Neural cell (in vitro differentiated cells): ENCODE data around the gene SLC24A3. TPM values are rescaled to one million over a fixed set of nuclear protein-coding genes. Genes with fewer than 3 reads are reported as not detected.

Experiments
- H2AFZ ChIP-seq: fragments of 200-600, 300-800 bp; sonication (generic), shearing (Covaris generic); 2 replicates; pipeline ENCODE4 v1.6.0; 2014; ENCODE audit warnings: low read depth, mild to moderate bottlenecking, antibody characterized with exemption, low read length, moderate library complexity
- H3F3A ChIP-seq: fragments of 200-600 bp; shearing (Covaris generic); 2 replicates; pipeline ENCODE4 v1.6.1; 2016; ENCODE audit warnings: mild to moderate bottlenecking, moderate library complexity, mixed read lengths, antibody characterized with exemption, low read length; ENCODE audit not compliant: insufficient read depth, poor library complexity, severe bottlenecking
- H3K27ac ChIP-seq: fragments of 200-600, 300-800 bp; sonication (generic), shearing (Covaris generic); 2 replicates; pipeline ENCODE4 v1.5.1; 2014; ENCODE audit warnings: mild to moderate bottlenecking, low read length, moderate library complexity
- H3K27me3 ChIP-seq: fragments of 300-800, 200-600 bp; sonication (generic), shearing (Covaris generic); 2 replicates; pipeline ENCODE4 v1.6.0; 2014; ENCODE audit warnings: mild to moderate bottlenecking, low read depth, low read length, moderate library complexity; ENCODE audit not compliant: insufficient read depth
- H3K36me3 ChIP-seq: fragments of 300-800, 200-600 bp; sonication (generic), shearing (Covaris generic); 2 replicates; pipeline ENCODE4 v1.5.1; 2014; ENCODE audit warnings: mild to moderate bottlenecking, antibody characterized with exemption, low read length, moderate library complexity; ENCODE audit not compliant: insufficient read depth
- H3K4me2 ChIP-seq: fragments of 300-800, 200-600 bp; sonication (generic), shearing (Covaris generic); 2 replicates; pipeline ENCODE4 v1.6.0; 2014; ENCODE audit warnings: mild to moderate bottlenecking, low read length
- H3K4me3 ChIP-seq: fragments of 300-800, 200-600 bp; sonication (generic), shearing (Covaris generic); 2 replicates; pipeline ENCODE4 v1.5.1; 2014; ENCODE audit warnings: mild to moderate bottlenecking, low read length, moderate library complexity
- H3K79me2 ChIP-seq: fragments of 200-600 bp; shearing (Covaris generic); replicated peaks from 2 replicates; pipeline ENCODE4 v1.6.0; 2014; ENCODE audit warnings: mild to moderate bottlenecking, low read length, moderate library complexity; ENCODE audit not compliant: insufficient read depth
- H3K9ac ChIP-seq: fragments of 300-800, 200-600 bp; sonication (generic), shearing (Covaris generic); 2 replicates; pipeline ENCODE4 v1.6.1; 2016; ENCODE audit warnings: mild to moderate bottlenecking, low read length, mixed read lengths
- H3K9me2 ChIP-seq: fragments of 200-600 bp; shearing (Covaris generic); 2 replicates; pipeline ENCODE4 v1.6.1; 2016; ENCODE audit warnings: mild to moderate bottlenecking, low read length, mixed read lengths; ENCODE audit not compliant: insufficient read depth
- H3K9me3 ChIP-seq: fragments of 200-600, 300-800 bp; sonication (generic), shearing (Covaris generic); 2 replicates; pipeline ENCODE4 v1.6.1; 2016; ENCODE audit warnings: mild to moderate bottlenecking, mixed run types, low read length, moderate library complexity, mixed read lengths
- H4K20me1 ChIP-seq: fragments of 200-600 bp; shearing (Covaris generic); 2 replicates; pipeline ENCODE4 v1.6.1; 2016; ENCODE audit warnings: mild to moderate bottlenecking, mixed run types; ENCODE audit not compliant: insufficient read depth
- EP300 ChIP-seq: fragments of 450-650 bp; conservative IDR thresholded peaks from 2 replicates; pipeline ENCODE4 v1.6.1; 2014; ENCODE audit warnings: antibody characterized with exemption, mild to moderate bottlenecking, moderate library complexity; ENCODE audit not compliant: poor library complexity, severe bottlenecking
- EZH2 ChIP-seq: fragments of 200-600, 300-800 bp; shearing (Covaris generic), sonication (generic); IDR thresholded peaks from 2 replicates; pipeline ENCODE4 v1.6.1; 2014; ENCODE audit warnings: antibody characterized with exemption, low read length, borderline replicate concordance, mild to moderate bottlenecking; ENCODE audit not compliant: insufficient read depth, poor library complexity, severe bottlenecking
- MXI1 ChIP-seq: fragments of 450-650 bp; conservative IDR thresholded peaks from 2 replicates; pipeline ENCODE4 v1.6.1; 2014; ENCODE audit warnings: antibody characterized with exemption, mild to moderate bottlenecking; ENCODE audit not compliant: poor library complexity, severe bottlenecking
- POLR2AphosphoS5 ChIP-seq: IDR thresholded peaks from 2 replicates; pipeline ENCODE4 v1.6.1; 2012
- RAD21 ChIP-seq: fragments of 450-650 bp; conservative IDR thresholded peaks from 2 replicates; pipeline ENCODE4 v1.6.1; 2014; ENCODE audit warnings: antibody characterized with exemption, mild to moderate bottlenecking, moderate library complexity
- SMC3 ChIP-seq: fragments of 450-650 bp; conservative IDR thresholded peaks from 2 replicates; pipeline ENCODE4 v1.6.1; 2014; ENCODE audit warnings: antibody characterized with exemption, mild to moderate bottlenecking, moderate library complexity; ENCODE audit not compliant: poor library complexity
- TAF1 ChIP-seq: IDR thresholded peaks from 2 replicates; pipeline ENCODE4 v1.6.1; 2012; ENCODE audit warnings: low read depth
- polyA plus RNA-seq: library from polyadenylated mRNA; depleted of rRNA; stranded (reverse); fragments of >200 nt; gene quantifications from 2 replicates; pipeline ENCODE4 v1.2.3, GENCODE V29; 2014
- TF ChIP-seq, protein P1 (sequence below): IDR thresholded peaks from 2 replicates; pipeline ENCODE4 v1.6.1; 2012; ENCODE audit warnings: borderline replicate concordance
- TF ChIP-seq, protein P2 (sequence below): fragments of 450-650 bp; IDR thresholded peaks from 2 replicates; pipeline ENCODE4 v1.5.1; 2014; ENCODE audit warnings: antibody characterized with exemption, mild to moderate bottlenecking, moderate library complexity; ENCODE audit not compliant: poor library complexity, severe bottlenecking

SLC24A3 gene
- polyA plus RNA-seq, 1 donor from 2014 or later = 6.5 TPM

DNA sequence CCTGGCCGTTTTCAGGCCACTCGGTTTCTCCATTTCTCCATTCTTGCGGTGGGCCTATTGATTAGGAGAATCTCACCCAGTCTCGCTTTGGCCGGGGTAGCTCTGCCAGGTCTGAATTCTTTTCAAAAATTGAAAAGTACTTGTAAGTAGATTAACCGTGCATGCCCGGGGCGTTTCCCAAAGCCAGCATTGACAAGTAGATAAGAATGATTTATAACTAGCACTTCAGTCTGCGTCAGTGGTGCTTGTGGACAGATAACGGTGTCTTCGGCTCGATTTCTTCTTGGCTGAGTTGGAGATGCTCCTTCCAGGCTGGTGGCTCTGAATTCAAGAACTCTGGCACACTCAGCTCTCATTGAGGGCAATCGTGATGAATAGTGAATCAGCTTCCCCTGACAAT, 29.0 kb downstream of the SLC24A3 start:
- no peak overlapping the region for H3K27ac ChIP-seq
- H3K9ac ChIP-seq = no peak overlapping the region
- no peaks in the 10 kb centered on the region for H3F3A ChIP-seq
- H3K9me2 ChIP-seq = no peaks in the 10 kb centered on the region
- no peak overlapping the region for H3K4me3 ChIP-seq
- no peaks in the 10 kb centered on the region for H3K27me3 ChIP-seq
- TF ChIP-seq POLR2AphosphoS5 (no peak), RAD21 (no peak), EZH2 (no peak), SMC3 (no peak), TAF1 (no peak)
- TF ChIP-seq, protein P1, sequence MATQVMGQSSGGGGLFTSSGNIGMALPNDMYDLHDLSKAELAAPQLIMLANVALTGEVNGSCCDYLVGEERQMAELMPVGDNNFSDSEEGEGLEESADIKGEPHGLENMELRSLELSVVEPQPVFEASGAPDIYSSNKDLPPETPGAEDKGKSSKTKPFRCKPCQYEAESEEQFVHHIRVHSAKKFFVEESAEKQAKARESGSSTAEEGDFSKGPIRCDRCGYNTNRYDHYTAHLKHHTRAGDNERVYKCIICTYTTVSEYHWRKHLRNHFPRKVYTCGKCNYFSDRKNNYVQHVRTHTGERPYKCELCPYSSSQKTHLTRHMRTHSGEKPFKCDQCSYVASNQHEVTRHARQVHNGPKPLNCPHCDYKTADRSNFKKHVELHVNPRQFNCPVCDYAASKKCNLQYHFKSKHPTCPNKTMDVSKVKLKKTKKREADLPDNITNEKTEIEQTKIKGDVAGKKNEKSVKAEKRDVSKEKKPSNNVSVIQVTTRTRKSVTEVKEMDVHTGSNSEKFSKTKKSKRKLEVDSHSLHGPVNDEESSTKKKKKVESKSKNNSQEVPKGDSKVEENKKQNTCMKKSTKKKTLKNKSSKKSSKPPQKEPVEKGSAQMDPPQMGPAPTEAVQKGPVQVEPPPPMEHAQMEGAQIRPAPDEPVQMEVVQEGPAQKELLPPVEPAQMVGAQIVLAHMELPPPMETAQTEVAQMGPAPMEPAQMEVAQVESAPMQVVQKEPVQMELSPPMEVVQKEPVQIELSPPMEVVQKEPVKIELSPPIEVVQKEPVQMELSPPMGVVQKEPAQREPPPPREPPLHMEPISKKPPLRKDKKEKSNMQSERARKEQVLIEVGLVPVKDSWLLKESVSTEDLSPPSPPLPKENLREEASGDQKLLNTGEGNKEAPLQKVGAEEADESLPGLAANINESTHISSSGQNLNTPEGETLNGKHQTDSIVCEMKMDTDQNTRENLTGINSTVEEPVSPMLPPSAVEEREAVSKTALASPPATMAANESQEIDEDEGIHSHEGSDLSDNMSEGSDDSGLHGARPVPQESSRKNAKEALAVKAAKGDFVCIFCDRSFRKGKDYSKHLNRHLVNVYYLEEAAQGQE = no peak
- no peak overlapping the region for H2AFZ ChIP-seq
- H3K79me2 ChIP-seq = no peaks in the 10 kb centered on the region
- no peak overlapping the region for H3K4me2 ChIP-seq
- no peaks in the 10 kb centered on the region for H3K36me3 ChIP-seq
- no peaks in the 10 kb centered on the region for H3K9me3 ChIP-seq
- H4K20me1 ChIP-seq = no peaks in the 10 kb centered on the region

DNA sequence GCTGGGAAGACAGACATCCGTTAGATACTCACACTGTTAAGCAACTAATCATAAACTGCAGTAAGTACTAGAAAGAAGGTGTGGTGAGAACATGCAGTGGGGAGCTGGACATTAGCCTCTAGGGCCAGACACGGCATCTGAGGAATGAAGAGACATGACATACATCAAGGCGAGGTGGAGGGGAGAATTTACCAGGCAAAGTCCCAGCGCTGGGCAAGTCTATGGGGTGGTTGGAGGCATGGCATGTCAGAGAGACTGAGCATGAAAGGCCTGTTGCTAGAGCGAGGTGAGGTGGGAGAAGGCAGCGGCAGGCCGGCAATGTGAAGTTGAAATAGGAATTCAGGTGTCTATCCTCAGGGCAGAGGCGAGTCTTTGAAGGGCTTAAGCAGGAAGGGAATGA, 31.8 kb downstream of the SLC24A3 start:
- Histone ChIP-seq H3K27ac (no peak overlapping the region), H3K4me3 (no peak overlapping the region), H3K79me2 (no peaks in the 10 kb centered on the region), H3K27me3 (no peaks in the 10 kb centered on the region), H3K4me2 (no peak overlapping the region), H4K20me1 (no peaks in the 10 kb centered on the region), H2AFZ (no peak overlapping the region), H3K9me2 (no peaks in the 10 kb centered on the region), H3K36me3 (no peaks in the 10 kb centered on the region), H3K9me3 (no peaks in the 10 kb centered on the region), H3F3A (no peaks in the 10 kb centered on the region), H3K9ac (no peak overlapping the region)
- no peak for TF ChIP-seq MXI1
- no peak for TF ChIP-seq EP300

DNA sequence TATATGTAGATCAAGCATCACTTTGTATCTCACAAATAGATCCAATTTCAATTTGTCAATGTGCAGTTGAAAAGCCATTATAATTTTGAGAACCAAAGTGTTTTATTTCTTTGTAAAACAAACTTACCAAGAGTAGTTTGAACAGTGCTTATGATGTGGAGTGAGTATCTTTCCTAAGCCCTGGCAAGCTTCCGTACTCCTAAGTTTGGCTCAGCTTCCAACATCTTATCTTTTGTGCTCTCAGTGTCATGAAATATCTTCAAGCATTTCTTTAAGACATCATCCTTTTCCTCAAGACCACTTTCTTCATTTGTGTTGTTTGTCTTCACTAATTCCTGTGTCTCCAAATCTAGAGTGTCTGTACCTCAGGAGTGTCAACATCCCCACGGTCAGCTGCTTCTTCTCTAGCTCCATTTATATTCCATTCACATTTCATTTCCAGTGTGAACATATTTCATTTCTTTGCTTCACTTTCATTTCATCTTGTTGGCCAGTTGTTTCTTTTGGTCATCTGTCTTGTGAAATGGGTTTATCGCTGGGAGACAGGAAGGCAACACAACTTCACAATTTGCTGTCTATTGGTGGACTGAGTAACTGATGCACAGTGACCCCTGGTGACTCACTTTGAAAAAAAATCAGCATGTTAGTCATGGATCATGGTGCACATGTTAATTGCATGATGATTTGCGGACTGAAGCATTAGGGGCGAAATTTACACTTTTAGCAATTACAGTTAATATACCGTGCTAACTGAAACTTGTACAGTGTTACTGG, 36.9 kb downstream of the SLC24A3 start:
- Histone ChIP-seq H3K9me2 (no peaks in the 10 kb centered on the region), H3K27ac (no peak overlapping the region), H3K27me3 (no peaks in the 10 kb centered on the region), H4K20me1 (no peaks in the 10 kb centered on the region), H2AFZ (no peak overlapping the region), H3K4me2 (no peak overlapping the region), H3K79me2 (no peaks in the 10 kb centered on the region), H3K4me3 (no peak overlapping the region), H3K9me3 (no peaks in the 10 kb centered on the region), H3F3A (no peaks in the 10 kb centered on the region), H3K36me3 (no peaks in the 10 kb centered on the region), H3K9ac (no peak overlapping the region)
- TF ChIP-seq, protein P2, sequence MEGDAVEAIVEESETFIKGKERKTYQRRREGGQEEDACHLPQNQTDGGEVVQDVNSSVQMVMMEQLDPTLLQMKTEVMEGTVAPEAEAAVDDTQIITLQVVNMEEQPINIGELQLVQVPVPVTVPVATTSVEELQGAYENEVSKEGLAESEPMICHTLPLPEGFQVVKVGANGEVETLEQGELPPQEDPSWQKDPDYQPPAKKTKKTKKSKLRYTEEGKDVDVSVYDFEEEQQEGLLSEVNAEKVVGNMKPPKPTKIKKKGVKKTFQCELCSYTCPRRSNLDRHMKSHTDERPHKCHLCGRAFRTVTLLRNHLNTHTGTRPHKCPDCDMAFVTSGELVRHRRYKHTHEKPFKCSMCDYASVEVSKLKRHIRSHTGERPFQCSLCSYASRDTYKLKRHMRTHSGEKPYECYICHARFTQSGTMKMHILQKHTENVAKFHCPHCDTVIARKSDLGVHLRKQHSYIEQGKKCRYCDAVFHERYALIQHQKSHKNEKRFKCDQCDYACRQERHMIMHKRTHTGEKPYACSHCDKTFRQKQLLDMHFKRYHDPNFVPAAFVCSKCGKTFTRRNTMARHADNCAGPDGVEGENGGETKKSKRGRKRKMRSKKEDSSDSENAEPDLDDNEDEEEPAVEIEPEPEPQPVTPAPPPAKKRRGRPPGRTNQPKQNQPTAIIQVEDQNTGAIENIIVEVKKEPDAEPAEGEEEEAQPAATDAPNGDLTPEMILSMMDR = no peak
- TF ChIP-seq MXI1 (no peak), RAD21 (no peak), EP300 (no peak), EZH2 (no peak), TAF1 (no peak), POLR2AphosphoS5 (no peak), SMC3 (no peak)
- TF ChIP-seq, protein P1 = no peak
